GM12873 (cell line): ENCODE measurements around the gene POM121L2.

Experiments
- CTCF ChIP-seq: IDR thresholded peaks from 2 replicates; pipeline ENCODE4 v1.5.1; 2012; ENCODE audit warnings: low read depth, mild to moderate bottlenecking, moderate library complexity, low read length, control low read depth; ENCODE audit not compliant: insufficient read depth; ENCODE audit errors: missing control alignments

POM121L2 gene

DNA sequence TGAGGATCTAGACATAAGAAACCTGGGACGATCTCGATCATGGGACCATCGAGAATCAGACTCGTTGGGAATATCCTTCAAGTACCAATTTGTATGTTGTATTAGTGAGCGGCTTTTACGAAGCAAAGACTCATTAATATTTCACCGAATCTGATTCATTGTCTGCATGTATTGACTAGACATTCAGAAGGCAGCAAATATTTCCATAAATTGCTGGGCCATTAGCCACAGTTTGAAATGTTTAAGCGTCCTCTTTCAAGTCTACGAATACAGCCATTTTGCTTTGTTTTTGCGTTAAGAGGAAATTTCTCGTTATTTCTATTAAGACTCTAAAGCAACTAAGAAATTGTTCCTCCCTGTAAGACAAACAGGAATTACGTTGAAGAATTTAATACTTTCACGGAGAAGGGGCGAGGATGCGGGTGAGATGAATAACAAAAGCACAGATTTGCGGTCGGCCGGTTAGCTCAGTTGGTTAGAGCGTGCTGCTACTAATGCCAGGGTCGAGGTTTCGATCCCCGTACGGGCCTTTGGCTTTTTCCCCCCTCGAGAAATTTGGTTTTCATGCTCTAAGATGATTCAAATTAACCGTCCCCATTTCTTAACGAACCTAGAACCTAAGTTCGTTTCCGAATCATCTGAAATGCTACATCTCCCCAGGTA, 18.5 kb downstream of the POM121L2 start:
- TF ChIP-seq CTCF = no peak

- TF ChIP-seq CTCF = no peak
Measured at GRCh38 chr6:27290850-27291208, 21.2 kb downstream of the POM121L2 start.

GRCh38 chr6:27290065-27290849, 21.8 kb downstream of the POM121L2 start:
- no peak for TF ChIP-seq CTCF

- TF ChIP-seq CTCF = no peak
Measured at GRCh38 chr6:27288136-27289044, 23.7 kb downstream of the POM121L2 start.

DNA sequence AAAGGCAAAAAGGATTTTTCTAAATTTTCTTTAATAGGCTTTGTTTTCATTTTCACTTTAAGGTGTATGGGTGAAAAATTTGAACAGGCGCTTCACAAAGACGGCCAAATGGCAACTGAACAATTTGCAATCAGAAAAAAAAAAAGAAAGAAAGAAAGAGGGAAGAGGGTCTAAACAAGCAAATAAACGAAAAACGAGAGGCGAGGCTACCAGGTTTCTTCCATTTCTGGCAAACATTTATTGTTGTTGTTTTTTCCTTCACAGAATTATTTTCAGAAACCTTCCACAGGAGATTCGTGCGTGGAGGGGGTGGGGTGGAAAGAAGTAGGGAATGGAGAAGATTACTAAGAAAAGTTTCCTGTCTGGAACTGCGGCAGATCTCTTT, 24.3 kb downstream of the POM121L2 start:
- no peak for TF ChIP-seq CTCF

- no peak for TF ChIP-seq CTCF
Measured at GRCh38 chr6:27286141-27286540, 25.9 kb downstream of the POM121L2 start.

DNA sequence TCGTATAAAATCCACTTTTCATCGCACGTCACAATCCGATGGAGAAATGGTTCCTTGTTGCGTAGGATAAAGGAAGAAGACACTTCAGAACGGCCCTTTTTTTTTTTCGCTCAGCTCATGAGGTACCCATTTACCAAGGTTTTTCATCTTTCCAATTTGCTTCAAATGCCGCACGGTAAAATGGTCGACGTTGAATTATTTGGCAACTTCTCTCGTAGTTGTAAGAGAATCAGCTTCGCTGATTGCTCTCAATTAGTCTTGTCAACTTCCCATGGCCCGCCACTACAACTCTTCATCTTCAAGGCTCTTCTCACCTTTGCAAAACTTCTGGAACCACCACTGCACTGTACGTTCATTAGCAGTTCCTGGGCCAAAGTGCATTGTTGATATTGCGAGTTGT, 28.8 kb downstream of the POM121L2 start:
- no peak for TF ChIP-seq CTCF
